PC-3 (cell line): ENCODE measurements around the gene CCSER2.

Experiments
- CTCF ChIP-seq: fragments of 300-600 bp; sonication (generic); conservative IDR thresholded peaks from 2 replicates; pipeline ENCODE4 v1.5.1; 2017; ENCODE audit warnings: antibody characterized with exemption, low read depth, mild to moderate bottlenecking, low read length
- EZH2phosphoT487 ChIP-seq: fragments of 300-600 bp; sonication (generic); IDR thresholded peaks from 2 replicates; pipeline ENCODE4 v1.6.1; 2018; ENCODE audit warnings: mild to moderate bottlenecking, antibody characterized with exemption, low read length, borderline replicate concordance

GRCh38 chr10:84432891-84433290 lies 104.5 kb downstream of the CCSER2 start:
- TF ChIP-seq CTCF (no peak), EZH2phosphoT487 (no peak)
